Mesenchymal stem cell (in vitro differentiated cells and primary cell): ENCODE results near the gene C16orf92.

ENCODE experiments used
- DNase-seq: peaks from one replicate; pipeline ENCODE4 v3.0.0-alpha.2; 2013
- H2AFZ ChIP-seq: one replicate; pipeline ENCODE4 v1.6.1; 2013; ENCODE audit warnings: low read depth, mild to moderate bottlenecking, control low read depth, inconsistent platforms, low read length, moderate library complexity
- H2AK5ac ChIP-seq: 2 replicates; pipeline ENCODE4 v1.6.1; 2013; ENCODE audit warnings: low read length, moderate library complexity, mild to moderate bottlenecking, inconsistent platforms; ENCODE audit not compliant: severe bottlenecking
- H2BK120ac ChIP-seq: one replicate; pipeline ENCODE4 v1.6.1; 2013; ENCODE audit warnings: low read depth, mild to moderate bottlenecking, inconsistent platforms, low read length, moderate library complexity
- H2BK12ac ChIP-seq, 2 experiments: one replicate each; pipeline ENCODE4 v1.6.1; 2013; ENCODE audit warnings: inconsistent platforms in 2 of 2, low read length in 2 of 2, mild to moderate bottlenecking in 2 of 2, moderate library complexity in 2 of 2, control low read depth in 1 of 2
- H2BK15ac ChIP-seq: one replicate; pipeline ENCODE4 v1.6.1; 2013; ENCODE audit warnings: mild to moderate bottlenecking, low read depth, inconsistent platforms; ENCODE audit not compliant: poor library complexity, severe bottlenecking
- H2BK5ac ChIP-seq: 2 replicates; pipeline ENCODE4 v1.6.1; 2013; ENCODE audit warnings: low read depth, mild to moderate bottlenecking, low read length, control low read depth, inconsistent platforms; ENCODE audit not compliant: poor library complexity, severe bottlenecking
- H3K14ac ChIP-seq, 2 experiments: one replicate each; pipeline ENCODE4 v1.6.1; 2013; ENCODE audit warnings: inconsistent platforms in 2 of 2, low read length in 2 of 2, control low read depth in 1 of 2, mild to moderate bottlenecking in 1 of 2, moderate library complexity in 1 of 2
- H3K18ac ChIP-seq, 2 experiments: one replicate each; pipeline ENCODE4 v1.6.1; 2013; ENCODE audit warnings: inconsistent platforms in 2 of 2, low read length in 2 of 2, control low read depth in 1 of 2, low read depth in 1 of 2, mild to moderate bottlenecking in 1 of 2
- H3K23ac ChIP-seq, 2 experiments: one replicate each; pipeline ENCODE4 v1.6.1; 2013; ENCODE audit warnings: inconsistent platforms in 2 of 2, low read length in 2 of 2, mild to moderate bottlenecking in 2 of 2, moderate library complexity in 2 of 2, control low read depth in 1 of 2
- H3K27ac ChIP-seq: 2 replicates; pipeline ENCODE4 v1.5.1; 2013; ENCODE audit warnings: mild to moderate bottlenecking, moderate library complexity, low read length, control low read depth, inconsistent platforms; ENCODE audit not compliant: poor library complexity, severe bottlenecking
- H3K27me3 ChIP-seq, 2 experiments: 2 replicates each; pipeline versions ENCODE4 v1.6.1 to v1.7.0; 2013; ENCODE audit warnings: low read length in 2 of 2, mild to moderate bottlenecking in 2 of 2, moderate library complexity in 2 of 2, control low read depth in 1 of 2, inconsistent platforms in 1 of 2; ENCODE audit not compliant: control insufficient read depth in 1 of 2, insufficient read depth in 1 of 2
- H3K36me3 ChIP-seq, 2 experiments: 2 replicates each; pipeline versions ENCODE4 v1.6.1 to v1.7.0; 2013; ENCODE audit warnings: low read length in 2 of 2, control low read depth in 1 of 2, inconsistent platforms in 1 of 2, low read depth in 1 of 2, mild to moderate bottlenecking in 1 of 2; ENCODE audit not compliant: insufficient read depth in 2 of 2, control insufficient read depth in 1 of 2
- H3K4ac ChIP-seq, 2 experiments: one replicate each; pipeline ENCODE4 v1.6.1; 2013; ENCODE audit warnings: inconsistent platforms in 2 of 2, low read length in 2 of 2, mild to moderate bottlenecking in 2 of 2, moderate library complexity in 2 of 2, control low read depth in 1 of 2, low read depth in 1 of 2
- H3K4me1 ChIP-seq: 2 replicates; pipeline ENCODE4 v1.6.1; 2013; ENCODE audit warnings: low read depth, low read length, control low read depth; ENCODE audit not compliant: control insufficient read depth, insufficient read depth
- H3K4me2 ChIP-seq: 2 replicates; pipeline ENCODE4 v1.6.1; 2013; ENCODE audit warnings: low read length, mild to moderate bottlenecking, inconsistent platforms; ENCODE audit not compliant: poor library complexity, severe bottlenecking
- H3K4me3 ChIP-seq, 2 experiments: 2 replicates each; pipeline versions ENCODE4 v1.5.1 to v1.7.0; 2013; ENCODE audit warnings: low read length in 2 of 2, mild to moderate bottlenecking in 2 of 2, control low read depth in 1 of 2, low read depth in 1 of 2; ENCODE audit not compliant: insufficient read depth in 1 of 2
- H3K79me1 ChIP-seq: replicated peaks from 2 replicates; pipeline ENCODE4 v1.6.1; 2013; ENCODE audit warnings: mild to moderate bottlenecking, control low read depth, low read length, inconsistent platforms; ENCODE audit not compliant: poor library complexity, severe bottlenecking
- H3K9ac ChIP-seq: 2 replicates; pipeline ENCODE4 v1.7.0; 2013; ENCODE audit warnings: mild to moderate bottlenecking, low read length, moderate library complexity
- H3K9me3 ChIP-seq: 2 replicates; pipeline ENCODE4 v1.7.0; 2013; ENCODE audit warnings: mild to moderate bottlenecking, low read length; ENCODE audit not compliant: control insufficient read depth
- H4K8ac ChIP-seq: one replicate; pipeline ENCODE4 v1.6.1; 2013; ENCODE audit warnings: inconsistent platforms, mild to moderate bottlenecking, low read length, moderate library complexity
- H4K91ac ChIP-seq: one replicate; pipeline ENCODE4 v1.6.1; 2013; ENCODE audit warnings: mild to moderate bottlenecking, low read length, inconsistent platforms
- WGBS: methylation state at CpG from one replicate; pipeline ENCODE4 v1.1.7; 2013; ENCODE audit warnings: mixed read lengths; 5-methylcytosine and 5-hydroxymethylcytosine counted together

Gene C16orf92

GRCh38 chr16:29990034-29990433 is 33.0 kb upstream of the C16orf92 start:
- WGBS = no CpG with 5 or more reads among the region's 2 CpGs
- Histone ChIP-seq H3K9ac (no peak overlapping the region), H3K79me1 (peaks cover 22% of the 10 kb centered on the region), H3K4me3 (no peak overlapping the region), H3K9me3 (no peaks in the 10 kb centered on the region), H2BK5ac (no peak overlapping the region), H2BK15ac (no peak overlapping the region), H2AK5ac (no peak overlapping the region), H3K4me2 (no peak overlapping the region), H2BK12ac (no peak overlapping the region), H2BK120ac (no peak overlapping the region), H3K18ac (no peak overlapping the region), H3K4me1 (peaks cover 7% of the 10 kb centered on the region), H2AFZ (no peak overlapping the region), H3K23ac (no peak overlapping the region), H3K4ac (no peak overlapping the region), H3K14ac (no peak overlapping the region), H4K91ac (no peak overlapping the region), H4K8ac (no peak overlapping the region), H3K27me3 (no peaks in the 10 kb centered on the region), H3K27ac (no peak overlapping the region), H3K36me3 (peaks cover 83 to 89% of the 10 kb centered on the region in 2 experiments)
- no peak for DNase-seq

GRCh38 chr16:29990883-29991570 is 32.0 kb upstream of the C16orf92 start:
- Histone ChIP-seq H3K4me1 (peaks cover 10% of the 10 kb centered on the region), H3K23ac (no peak overlapping the region), H3K4ac (no peak overlapping the region), H3K4me2 (no peak overlapping the region), H3K79me1 (peaks cover 15% of the 10 kb centered on the region), H2AFZ (no peak overlapping the region), H2BK15ac (no peak overlapping the region), H3K14ac (no peak overlapping the region), H2AK5ac (no peak overlapping the region), H4K91ac (no peak overlapping the region), H3K4me3 (no peak overlapping the region), H2BK5ac (no peak overlapping the region), H3K27me3 (no peaks in the 10 kb centered on the region), H3K27ac (no peak overlapping the region), H2BK12ac (no peak overlapping the region), H3K36me3 (peaks cover 73 to 79% of the 10 kb centered on the region in 2 experiments), H3K18ac (no peak overlapping the region), H3K9ac (no peak overlapping the region), H2BK120ac (no peak overlapping the region), H4K8ac (no peak overlapping the region), H3K9me3 (no peaks in the 10 kb centered on the region)
- no peak for DNase-seq
- 96% methylated on average over 32 of the region's 35 CpGs for WGBS

GRCh38 chr16:29991571-29991904 is 31.5 kb upstream of the C16orf92 start:
- Histone ChIP-seq H3K79me1 (peaks cover 13% of the 10 kb centered on the region), H3K27ac (no peak overlapping the region), H3K9ac (peak overlapping the region; percentile 66), H2AFZ (no peak overlapping the region), H3K18ac (no peak overlapping the region), H4K91ac (no peak overlapping the region), H3K14ac (no peak overlapping the region), H3K4me3 (no peak overlapping the region), H3K4me2 (no peak overlapping the region), H2BK120ac (no peak overlapping the region), H2BK5ac (no peak overlapping the region), H3K23ac (no peak overlapping the region), H2AK5ac (no peak overlapping the region), H3K9me3 (no peaks in the 10 kb centered on the region), H3K4me1 (peaks cover 10% of the 10 kb centered on the region), H3K36me3 (peaks cover 68 to 74% of the 10 kb centered on the region in 2 experiments), H3K4ac (no peak overlapping the region), H2BK12ac (no peak overlapping the region), H4K8ac (no peak overlapping the region), H2BK15ac (no peak overlapping the region), H3K27me3 (no peaks in the 10 kb centered on the region)
- no peak for DNase-seq
- WGBS = 100% methylated on average over 1 of the region's 5 CpGs

GRCh38 chr16:29992344-29992967 is 30.5 kb upstream of the C16orf92 start:
- H3K14ac ChIP-seq = no peak overlapping the region
- WGBS = 84% methylated on average over 7 of the region's 7 CpGs

More at GRCh38 chr16:29992344-29992967, 30.5 kb upstream of the C16orf92 start:
- peak overlapping the region; percentile 66 for H3K9ac ChIP-seq
- peaks cover 11% of the 10 kb centered on the region for H3K79me1 ChIP-seq
- H3K4me2 ChIP-seq = no peak overlapping the region
- no peak overlapping the region for H2BK5ac ChIP-seq
- no peak overlapping the region for H3K4me3 ChIP-seq
- no peak overlapping the region for H3K27ac ChIP-seq
- H3K27me3 ChIP-seq = no peaks in the 10 kb centered on the region
- no peak overlapping the region for H2AK5ac ChIP-seq
- no peak overlapping the region for H3K18ac ChIP-seq
- H2BK12ac ChIP-seq = no peak overlapping the region
- H3K23ac ChIP-seq = no peak overlapping the region
- peaks cover 14% of the 10 kb centered on the region for H3K4me1 ChIP-seq
- H3K4ac ChIP-seq = no peak overlapping the region
- peaks cover 59 to 65% of the 10 kb centered on the region in 2 experiments for H3K36me3 ChIP-seq
- DNase-seq = peak; percentile 12
- no peak overlapping the region for H2BK120ac ChIP-seq
- no peaks in the 10 kb centered on the region for H3K9me3 ChIP-seq
- no peak overlapping the region for H4K8ac ChIP-seq
- H2AFZ ChIP-seq = no peak overlapping the region
- no peak overlapping the region for H2BK15ac ChIP-seq
- H4K91ac ChIP-seq = no peak overlapping the region
